ENCODE measurements around the gene MTNR1A.

Gene MTNR1A

GRCh38 chr4:186545436-186545835, 9.9 kb downstream of the MTNR1A start:
- Histone ChIP-seq H2AFZ (ENCODE audit: low read depth, low read length) (no peak overlapping the region), H3K4me2 (ENCODE audit: low read length) (no peak overlapping the region), H3K9ac (ENCODE audit: low read length) (no peak overlapping the region), H3K4me3 (ENCODE audit: low read length) (no peak overlapping the region), H3K36me3 (replicated peaks; ENCODE audit: low read depth, low read length) (no peaks in the 10 kb centered on the region), H4K20me1 (ENCODE audit: insufficient read depth, low read length) (no peaks in the 10 kb centered on the region), H3K27ac (ENCODE audit: low read length) (no peak overlapping the region), H3K79me2 (ENCODE audit: low read length) (no peaks in the 10 kb centered on the region), H3K27me3 (ENCODE audit: low read depth, low read length) (no peaks in the 10 kb centered on the region), H3K9me3 (ENCODE audit: insufficient read depth, low read length) (no peaks in the 10 kb centered on the region), H3K4me1 (ENCODE audit: low read length) (no peaks in the 10 kb centered on the region)
- TF ChIP-seq EZH2phosphoT487 (IDR thresholded peaks at IDR 0.05; ENCODE audit: low read depth) (no peak), CTCF (IDR thresholded peaks at IDR 0.05; ENCODE audit: low read depth, low read length) (no peak)

GRCh38 chr4:186543206-186543605, 12.2 kb downstream of the MTNR1A start:
- H4K20me1 ChIP-seq (ENCODE audit: insufficient read depth, low read length) = no peaks in the 10 kb centered on the region
- H3K4me2 ChIP-seq (ENCODE audit: low read length) = no peak overlapping the region
- no peak overlapping the region for H3K9ac ChIP-seq (ENCODE audit: low read length)
- H2AFZ ChIP-seq (ENCODE audit: low read depth, low read length) = no peak overlapping the region
- H3K4me3 ChIP-seq (ENCODE audit: low read length) = no peak overlapping the region
- no peaks in the 10 kb centered on the region for H3K79me2 ChIP-seq (ENCODE audit: low read length)
- H3K36me3 ChIP-seq (replicated peaks; ENCODE audit: low read depth, low read length) = no peaks in the 10 kb centered on the region
- no peak for TF ChIP-seq EZH2phosphoT487 (IDR thresholded peaks at IDR 0.05; ENCODE audit: low read depth)
- TF ChIP-seq CTCF (IDR thresholded peaks at IDR 0.05; ENCODE audit: low read depth, low read length) = no peak
- no peak overlapping the region for H3K27ac ChIP-seq (ENCODE audit: low read length)
- no peaks in the 10 kb centered on the region for H3K4me1 ChIP-seq (ENCODE audit: low read length)
- H3K9me3 ChIP-seq (ENCODE audit: insufficient read depth, low read length) = no peaks in the 10 kb centered on the region
- no peaks in the 10 kb centered on the region for H3K27me3 ChIP-seq (ENCODE audit: low read depth, low read length)

- Histone ChIP-seq H3K4me3 (ENCODE audit: low read length) (no peak overlapping the region), H3K36me3 (replicated peaks; ENCODE audit: low read depth, low read length) (no peaks in the 10 kb centered on the region), H2AFZ (ENCODE audit: low read depth, low read length) (no peak overlapping the region), H3K79me2 (ENCODE audit: low read length) (no peaks in the 10 kb centered on the region), H3K27ac (ENCODE audit: low read length) (no peak overlapping the region), H3K9me3 (ENCODE audit: insufficient read depth, low read length) (no peaks in the 10 kb centered on the region), H4K20me1 (ENCODE audit: insufficient read depth, low read length) (no peaks in the 10 kb centered on the region), H3K4me1 (ENCODE audit: low read length) (no peaks in the 10 kb centered on the region), H3K27me3 (ENCODE audit: low read depth, low read length) (no peaks in the 10 kb centered on the region), H3K9ac (ENCODE audit: low read length) (no peak overlapping the region), H3K4me2 (ENCODE audit: low read length) (no peak overlapping the region)
- TF ChIP-seq EZH2phosphoT487 (IDR thresholded peaks at IDR 0.05; ENCODE audit: low read depth) (no peak), CTCF (IDR thresholded peaks at IDR 0.05; ENCODE audit: low read depth, low read length) (no peak)
Observed at GRCh38 chr4:186541801-186542200, 13.6 kb downstream of the MTNR1A start.

- H4K20me1 ChIP-seq (ENCODE audit: insufficient read depth, low read length) = no peaks in the 10 kb centered on the region
- TF ChIP-seq CTCF (IDR thresholded peaks at IDR 0.05; ENCODE audit: low read depth, low read length) (no peak), EZH2phosphoT487 (IDR thresholded peaks at IDR 0.05; ENCODE audit: low read depth) (no peak)
- H3K4me3 ChIP-seq (ENCODE audit: low read length) = no peak overlapping the region
- H3K27ac ChIP-seq (ENCODE audit: low read length) = no peak overlapping the region
- H3K4me1 ChIP-seq (ENCODE audit: low read length) = no peaks in the 10 kb centered on the region
- H3K9ac ChIP-seq (ENCODE audit: low read length) = no peak overlapping the region
- H3K27me3 ChIP-seq (ENCODE audit: low read depth, low read length) = no peaks in the 10 kb centered on the region
- no peaks in the 10 kb centered on the region for H3K79me2 ChIP-seq (ENCODE audit: low read length)
- H2AFZ ChIP-seq (ENCODE audit: low read depth, low read length) = no peak overlapping the region
- no peaks in the 10 kb centered on the region for H3K9me3 ChIP-seq (ENCODE audit: insufficient read depth, low read length)
- no peaks in the 10 kb centered on the region for H3K36me3 ChIP-seq (replicated peaks; ENCODE audit: low read depth, low read length)
- no peak overlapping the region for H3K4me2 ChIP-seq (ENCODE audit: low read length)
Observed at GRCh38 chr4:186537843-186538521, 17.4 kb downstream of the MTNR1A start.

Data from OCI-LY3 (cell line).